Nucleus accumbens (tissue), 56 donors: Measurements from ENCODE around the gene LAMTOR5.

Experiments
- DNase-seq, 56 donors: peaks; one replicate each; lab custom pipeline; 2025; lab: John Stamatoyannopoulos, UW

The LAMTOR5 gene

GRCh38 chr1:110393286-110393685, 14.2 kb downstream of the LAMTOR5 start:
- no peak for DNase-seq

- no peak for DNase-seq
Observed at GRCh38 chr1:110390692-110391245, 16.7 kb downstream of the LAMTOR5 start, which contains the start of gene SLC16A4. SLC16A4 (minus strand) TSS chr1:110391026; CDS start chr1:110389323, 1,703 bp downstream.

DNA sequence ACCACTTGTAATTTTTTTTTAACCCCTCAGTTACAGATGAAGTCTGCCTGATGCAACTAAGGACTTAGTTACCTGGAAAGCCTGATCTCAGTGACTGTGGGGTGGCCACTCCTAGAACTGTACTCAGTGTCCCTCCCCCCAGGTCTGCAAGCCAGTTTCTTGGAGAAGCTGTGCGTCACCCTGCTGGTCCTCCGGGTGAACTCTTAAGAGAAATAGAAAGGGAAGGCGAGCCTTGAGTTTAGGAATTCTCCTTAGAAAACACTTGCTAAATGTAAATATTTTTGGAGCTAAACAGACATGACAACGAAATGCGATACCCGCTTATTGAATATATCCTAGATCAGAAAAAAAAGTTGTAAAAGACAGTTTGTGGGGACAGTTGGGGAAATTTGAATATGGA, 17.4 kb downstream of the LAMTOR5 start:
- DNase-seq = no peak

GRCh38 chr1:110387048-110387754, 20.3 kb downstream of the LAMTOR5 start:
- DNase-seq = no peak

GRCh38 chr1:110385369-110385768, 22.1 kb downstream of the LAMTOR5 start:
- DNase-seq = no peak

- DNase-seq = no peak
Observed at GRCh38 chr1:110384581-110385321, 22.7 kb downstream of the LAMTOR5 start.

- DNase-seq = no peak
Observed at GRCh38 chr1:110383251-110383990, 24.1 kb downstream of the LAMTOR5 start.

GRCh38 chr1:110380672-110381283, 26.7 kb downstream of the LAMTOR5 start:
- no peak for DNase-seq

DNA sequence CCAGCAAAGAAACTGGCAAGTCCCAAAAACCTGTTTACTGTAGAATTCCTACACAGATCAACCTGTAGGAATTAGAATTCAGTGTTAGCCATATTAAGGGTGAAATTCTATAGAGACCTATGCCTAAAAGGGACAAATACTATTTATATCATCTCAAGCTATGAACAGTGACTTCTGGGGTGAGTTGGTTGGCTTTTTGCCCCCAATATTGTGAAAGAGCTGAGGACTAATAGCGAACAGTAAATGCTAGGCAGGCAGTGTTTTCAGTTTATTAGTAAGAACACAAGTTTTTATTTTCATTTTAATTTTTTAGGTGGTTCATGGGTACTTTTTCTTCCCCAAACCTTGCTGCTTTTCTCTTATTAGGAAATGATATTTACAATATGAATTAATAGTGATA, 32.0 kb downstream of the LAMTOR5 start:
- DNase-seq = no peak

DNA sequence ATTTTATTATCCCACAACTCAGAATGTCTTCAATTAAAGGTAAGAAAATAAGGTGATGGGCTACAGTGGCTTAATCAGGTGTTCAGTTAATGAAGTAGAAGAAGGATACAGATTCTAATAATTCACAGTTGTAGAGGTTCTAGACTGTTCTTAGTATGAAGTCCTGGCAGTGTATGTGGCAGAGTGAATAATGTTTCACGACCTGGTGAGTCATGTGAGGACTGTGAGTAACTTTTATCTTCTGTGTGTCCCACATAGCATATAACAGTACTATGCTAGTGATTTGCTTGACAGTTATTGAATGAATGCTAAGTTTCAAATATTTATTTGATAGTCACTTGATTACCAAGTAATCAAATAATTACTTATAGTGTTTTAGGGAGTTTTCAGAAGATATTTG, 36.7 kb downstream of the LAMTOR5 start:
- DNase-seq = no peak

- DNase-seq = no peak
Observed at GRCh38 chr1:110364221-110364620, 43.3 kb downstream of the LAMTOR5 start.

DNA sequence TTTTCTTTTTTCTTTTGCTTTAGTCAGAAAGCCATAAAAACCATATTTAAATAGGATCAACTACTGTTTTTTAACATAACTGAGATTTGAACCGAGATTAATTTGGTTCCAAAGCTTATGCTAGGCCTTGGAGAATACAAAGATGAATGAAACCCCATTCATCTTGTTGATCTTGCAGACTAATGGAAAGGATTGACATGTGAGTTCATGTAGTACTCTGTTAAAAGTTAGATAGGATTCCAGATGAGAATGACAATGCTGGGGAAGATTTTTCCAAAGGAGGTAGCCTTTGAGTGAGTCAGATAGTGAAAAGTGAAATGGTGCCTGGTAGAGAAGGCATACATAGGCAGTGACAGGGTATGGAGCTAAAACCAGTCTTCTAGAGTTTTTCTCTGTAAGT, 45.6 kb downstream of the LAMTOR5 start:
- no peak for DNase-seq

GRCh38 chr1:110360431-110360830, 47.1 kb downstream of the LAMTOR5 start:
- no peak for DNase-seq

GRCh38 chr1:110356379-110356778, 51.1 kb downstream of the LAMTOR5 start:
- no peak for DNase-seq

DNA sequence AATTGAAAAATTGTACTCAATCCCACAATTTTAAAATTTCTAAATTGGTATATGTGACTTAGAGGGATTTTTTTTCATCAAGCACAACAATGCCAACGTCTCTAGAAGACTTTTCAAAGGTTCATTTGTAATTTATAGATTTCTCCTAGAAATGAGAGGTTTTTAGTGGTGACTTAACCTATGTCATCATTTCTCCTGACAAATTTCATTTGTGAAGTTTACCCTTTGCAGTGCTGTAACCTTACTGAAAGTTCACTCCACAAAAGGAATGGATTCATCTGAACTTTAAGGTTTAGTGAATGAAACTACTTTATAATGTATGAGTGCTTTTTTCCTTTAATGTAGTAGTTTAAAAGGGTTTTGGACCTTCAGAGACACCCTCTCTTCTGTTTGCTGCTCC, 52.2 kb downstream of the LAMTOR5 start:
- DNase-seq = no peak
